ENCODE results near the gene SAV1.
"Not testable (repeated sequence)": the region's sequence is repeated elsewhere in the genome, so short reads cannot be mapped to it uniquely, and the experiment has no call there.

Gene SAV1

DNA sequence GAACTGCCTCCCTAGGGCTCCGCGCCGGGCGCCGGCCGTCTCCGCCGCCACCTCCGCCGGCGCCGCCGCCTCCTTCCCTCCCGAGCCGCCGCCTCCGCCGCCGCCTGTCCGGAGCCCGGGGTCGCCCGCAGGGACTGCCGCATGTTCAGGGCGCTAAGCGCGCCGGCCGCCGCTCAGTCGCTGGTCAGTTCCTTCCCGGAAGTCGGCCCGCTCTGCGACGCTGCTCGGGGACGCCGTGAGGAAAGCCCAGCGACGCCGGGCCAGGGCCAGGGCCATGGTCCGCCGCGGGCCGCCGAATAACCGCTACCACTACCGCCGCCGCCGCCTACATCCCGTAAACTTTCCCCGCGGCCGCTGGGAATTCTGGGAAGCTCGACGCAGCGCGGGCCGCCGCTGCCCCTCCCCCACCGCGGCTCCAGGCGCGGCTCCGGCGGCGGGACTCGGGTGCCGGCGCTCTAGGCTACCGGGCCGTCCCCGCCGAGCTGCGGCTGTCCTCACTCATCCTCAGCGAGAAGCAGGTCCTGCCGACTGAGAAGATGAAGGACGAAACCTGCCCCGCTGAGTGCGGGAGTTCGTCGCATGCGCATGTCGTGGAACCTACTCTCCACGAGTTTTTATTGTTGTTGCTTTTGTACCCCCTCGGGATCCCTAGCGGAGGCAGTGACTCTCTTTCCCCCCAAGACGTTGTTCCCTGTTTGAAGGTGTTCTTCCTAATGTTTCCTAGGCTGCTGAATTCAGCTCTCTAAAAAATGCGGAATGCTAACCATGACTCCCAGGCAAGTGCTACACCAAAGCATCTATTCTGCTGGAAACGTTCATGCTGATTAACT, at the start of gene SAV1:
SAV1 (minus strand) TSS at position 311 of the 830 bp plus-strand sequence. CDS start 339 bp downstream, outside the sequence.
- Histone ChIP-seq H3K27me3 (ENCODE audit: control insufficient read depth, insufficient read depth, low read length) (no peaks in the 10 kb centered on the region), H3K4me1 (ENCODE audit: control insufficient read depth, insufficient read depth, low read length) (peaks cover 15% of the 10 kb centered on the region), H3K9me3 (ENCODE audit: control insufficient read depth, insufficient read depth, low read length) (no peaks in the 10 kb centered on the region), H3K36me3 (ENCODE audit: control insufficient read depth, insufficient read depth, low read length) (no peaks in the 10 kb centered on the region), H3K9ac (ENCODE audit: low read depth, low read length) (peak within 1 kb of the TSS; percentile 67), H3K4me3 (ENCODE audit: low read depth, low read length) (peak within 1 kb of the TSS; percentile 58)

DNA sequence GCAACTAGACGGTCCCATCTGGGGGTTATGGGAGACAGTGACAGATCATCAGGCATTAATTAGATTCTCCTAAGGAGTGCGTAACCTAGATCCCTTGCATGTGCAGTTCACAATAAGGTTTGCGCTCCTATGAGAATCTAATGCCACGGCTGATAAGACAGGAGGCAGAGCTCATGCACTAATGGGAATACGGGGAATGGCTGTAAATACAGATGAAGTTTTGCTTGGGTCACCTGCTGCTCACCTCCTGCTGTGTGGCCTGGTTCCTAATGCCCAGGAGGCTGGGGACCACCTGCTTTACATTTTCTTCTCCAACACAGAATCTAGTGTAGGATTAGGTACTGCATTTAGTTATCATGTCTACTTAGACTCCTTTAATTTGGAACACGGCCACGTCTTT, 49.7 kb upstream of the SAV1 start:
- no peaks in the 10 kb centered on the region for H3K27me3 ChIP-seq (ENCODE audit: control insufficient read depth, insufficient read depth, low read length)
- no peak overlapping the region for H3K9ac ChIP-seq (ENCODE audit: low read depth, low read length)
- H3K36me3 ChIP-seq (ENCODE audit: control insufficient read depth, insufficient read depth, low read length), result no peaks in the 10 kb centered on the region
- H3K9me3 ChIP-seq (ENCODE audit: control insufficient read depth, insufficient read depth, low read length), result no peaks in the 10 kb centered on the region
- H3K4me1 ChIP-seq (ENCODE audit: control insufficient read depth, insufficient read depth, low read length), result no peaks in the 10 kb centered on the region
- H3K4me3 ChIP-seq (ENCODE audit: low read depth, low read length), result no peak overlapping the region

DNA sequence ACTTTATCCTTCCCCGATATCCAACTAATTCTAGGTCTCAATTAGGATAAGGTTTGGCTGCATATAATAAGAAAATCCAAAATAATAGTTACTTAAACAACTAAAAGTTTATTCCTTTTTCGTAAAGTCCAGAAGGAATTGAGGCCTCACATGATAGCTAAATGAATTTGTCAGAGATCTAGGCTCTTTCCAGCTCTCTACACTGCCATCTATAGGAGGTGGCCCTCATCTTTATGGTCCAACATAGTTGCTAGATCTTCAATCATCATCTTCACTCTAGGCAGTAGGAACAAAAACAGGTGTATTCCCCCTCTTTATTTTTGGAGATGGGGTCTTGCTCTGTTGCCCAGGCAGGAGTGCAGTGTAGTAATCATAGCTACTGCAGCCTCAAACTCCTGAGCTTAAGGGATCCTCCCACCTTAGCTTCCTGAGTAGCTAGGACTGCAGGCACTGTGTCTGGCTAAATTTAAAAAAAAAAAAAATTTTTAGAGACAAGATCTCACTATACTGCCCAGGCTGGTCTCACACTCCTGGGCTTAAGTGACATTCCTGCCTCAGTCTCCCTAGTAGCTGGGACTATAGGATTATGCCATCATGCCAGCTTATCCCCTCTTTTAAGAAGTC, 46.5 kb upstream of the SAV1 start:
- H3K4me3 ChIP-seq (ENCODE audit: low read depth, low read length), result no peak overlapping the region
- no peaks in the 10 kb centered on the region for H3K36me3 ChIP-seq (ENCODE audit: control insufficient read depth, insufficient read depth, low read length)
- no peaks in the 10 kb centered on the region for H3K9me3 ChIP-seq (ENCODE audit: control insufficient read depth, insufficient read depth, low read length)
- H3K9ac ChIP-seq (ENCODE audit: low read depth, low read length), result no peak overlapping the region
- H3K27me3 ChIP-seq (ENCODE audit: control insufficient read depth, insufficient read depth, low read length), result no peaks in the 10 kb centered on the region
- no peaks in the 10 kb centered on the region for H3K4me1 ChIP-seq (ENCODE audit: control insufficient read depth, insufficient read depth, low read length)

DNA sequence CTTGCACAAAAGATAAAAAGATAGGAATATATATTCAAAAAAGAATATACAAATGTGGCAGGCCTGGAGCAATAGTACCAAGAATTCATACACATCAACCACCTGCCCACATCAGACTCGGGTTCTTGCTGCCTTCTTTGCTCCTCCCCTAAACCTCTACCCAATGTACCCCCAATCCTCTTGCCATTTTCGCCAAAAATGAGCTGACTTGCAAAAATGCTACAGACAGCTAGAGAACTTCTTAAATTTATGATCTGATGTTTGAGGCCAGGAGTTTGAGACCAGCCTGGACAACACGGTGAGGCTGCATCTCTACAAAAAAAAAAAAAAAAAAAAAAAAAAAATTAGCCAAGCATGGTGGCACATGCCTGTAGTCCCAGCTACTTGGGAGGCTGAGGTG, 42.9 kb upstream of the SAV1 start:
- Histone ChIP-seq H3K27me3 (ENCODE audit: control insufficient read depth, insufficient read depth, low read length) (no peaks in the 10 kb centered on the region), H3K4me1 (ENCODE audit: control insufficient read depth, insufficient read depth, low read length) (no peaks in the 10 kb centered on the region), H3K9me3 (ENCODE audit: control insufficient read depth, insufficient read depth, low read length) (no peaks in the 10 kb centered on the region), H3K4me3 (ENCODE audit: low read depth, low read length) (no peak overlapping the region), H3K36me3 (ENCODE audit: control insufficient read depth, insufficient read depth, low read length) (no peaks in the 10 kb centered on the region), H3K9ac (ENCODE audit: low read depth, low read length) (no peak overlapping the region)

DNA sequence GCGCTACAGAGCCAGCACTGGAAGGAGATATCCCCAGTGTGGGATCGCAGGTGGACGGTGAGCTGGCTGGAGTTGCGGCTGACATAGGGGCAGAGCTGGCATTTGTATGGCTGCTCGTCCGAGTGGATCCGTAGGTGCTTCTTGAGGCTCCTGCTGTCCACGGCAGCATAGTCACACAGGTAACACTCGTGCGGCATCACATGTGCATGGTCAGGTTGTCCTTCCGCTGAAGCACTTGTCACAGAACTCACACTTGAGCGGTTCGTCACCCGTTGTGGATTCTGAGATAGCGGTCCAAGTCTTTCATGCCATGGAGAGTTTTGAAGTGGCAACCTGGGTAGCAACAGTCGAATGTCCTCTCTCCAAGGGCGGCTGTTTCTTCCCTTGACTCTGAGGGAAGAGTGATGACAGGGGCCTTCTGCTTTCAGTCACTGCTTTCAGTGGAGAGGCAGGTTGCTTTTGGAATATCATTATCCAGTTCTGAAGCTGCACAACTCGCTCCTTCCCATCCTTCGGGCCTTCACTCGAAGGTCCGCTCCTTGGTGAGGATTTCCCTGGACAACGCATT, 37.0 kb upstream of the SAV1 start:
- Histone ChIP-seq H3K4me1 (ENCODE audit: control insufficient read depth, insufficient read depth, low read length) (no peaks in the 10 kb centered on the region), H3K36me3 (ENCODE audit: control insufficient read depth, insufficient read depth, low read length) (no peaks in the 10 kb centered on the region), H3K4me3 (ENCODE audit: low read depth, low read length) (no peak overlapping the region), H3K27me3 (ENCODE audit: control insufficient read depth, insufficient read depth, low read length) (no peaks in the 10 kb centered on the region), H3K9ac (ENCODE audit: low read depth, low read length) (no peak overlapping the region), H3K9me3 (ENCODE audit: control insufficient read depth, insufficient read depth, low read length) (no peaks in the 10 kb centered on the region)

DNA sequence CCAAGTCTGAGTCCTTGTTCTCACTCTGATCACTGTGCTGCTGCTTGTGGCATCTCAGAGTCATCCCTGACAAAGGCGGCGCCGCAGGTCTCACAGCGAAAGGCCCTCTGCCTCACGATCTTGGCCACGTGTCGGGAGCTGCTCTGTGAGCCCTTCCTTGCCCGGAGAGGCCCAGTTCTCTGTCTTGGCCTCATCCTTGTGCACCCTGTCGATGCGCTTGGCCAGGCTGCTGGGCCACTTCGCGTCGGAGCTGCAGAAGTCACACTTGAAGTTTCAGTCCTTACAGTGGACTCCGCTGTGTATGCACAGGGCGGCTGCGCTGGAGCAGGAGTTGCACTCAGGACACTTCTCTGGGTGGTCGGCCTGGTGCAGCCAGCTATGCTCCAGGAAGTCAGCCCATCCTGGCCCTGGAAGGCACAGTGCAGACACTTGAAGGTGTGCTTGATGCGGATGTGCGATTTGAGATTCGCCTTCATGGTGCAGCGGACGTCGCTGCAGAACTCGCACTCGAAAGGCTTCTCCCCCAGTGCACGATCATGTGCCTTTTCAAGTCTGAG, 36.4 kb upstream of the SAV1 start:
- Histone ChIP-seq H3K9me3 (ENCODE audit: control insufficient read depth, insufficient read depth, low read length) (no peaks in the 10 kb centered on the region), H3K9ac (ENCODE audit: low read depth, low read length) (no peak overlapping the region), H3K4me3 (ENCODE audit: low read depth, low read length) (no peak overlapping the region), H3K27me3 (ENCODE audit: control insufficient read depth, insufficient read depth, low read length) (no peaks in the 10 kb centered on the region), H3K36me3 (ENCODE audit: control insufficient read depth, insufficient read depth, low read length) (no peaks in the 10 kb centered on the region), H3K4me1 (ENCODE audit: control insufficient read depth, insufficient read depth, low read length) (no peaks in the 10 kb centered on the region)

DNA sequence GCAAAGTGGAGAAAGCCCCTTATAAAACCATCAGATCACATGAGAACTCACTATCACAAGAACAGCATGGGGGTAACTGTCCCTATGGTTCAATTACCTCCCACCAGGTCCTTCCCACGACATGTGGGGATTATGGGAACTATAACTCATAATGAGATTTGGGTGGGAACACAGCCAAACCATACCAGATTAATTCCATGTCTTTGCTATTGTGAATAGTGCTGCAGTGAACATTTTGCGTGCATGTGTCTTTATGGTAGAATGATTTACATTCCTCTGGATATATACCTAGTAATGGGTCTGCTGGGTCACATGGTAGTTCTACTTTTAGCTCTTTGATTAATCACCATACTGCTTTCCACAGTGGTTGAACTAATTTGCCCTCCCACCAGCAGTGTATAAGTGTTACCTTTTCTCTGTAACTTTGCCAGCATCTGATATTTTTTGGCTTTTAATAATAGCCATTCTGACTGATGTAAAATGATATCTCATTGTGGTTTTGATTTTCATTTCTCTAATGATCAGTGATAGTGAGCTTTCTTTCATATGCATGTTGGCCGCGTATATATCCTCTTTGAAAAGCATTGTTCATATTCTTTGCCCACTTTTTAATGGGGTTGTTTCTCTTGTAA, 29.7 kb upstream of the SAV1 start:
- no peaks in the 10 kb centered on the region for H3K4me1 ChIP-seq (ENCODE audit: control insufficient read depth, insufficient read depth, low read length)
- no peak overlapping the region for H3K4me3 ChIP-seq (ENCODE audit: low read depth, low read length)
- H3K36me3 ChIP-seq (ENCODE audit: control insufficient read depth, insufficient read depth, low read length), result no peaks in the 10 kb centered on the region
- H3K9ac ChIP-seq (ENCODE audit: low read depth, low read length), result no peak overlapping the region
- H3K27me3 ChIP-seq (ENCODE audit: control insufficient read depth, insufficient read depth, low read length), result no peaks in the 10 kb centered on the region
- peaks cover 12% of the 10 kb centered on the region for H3K9me3 ChIP-seq (ENCODE audit: control insufficient read depth, insufficient read depth, low read length)

DNA sequence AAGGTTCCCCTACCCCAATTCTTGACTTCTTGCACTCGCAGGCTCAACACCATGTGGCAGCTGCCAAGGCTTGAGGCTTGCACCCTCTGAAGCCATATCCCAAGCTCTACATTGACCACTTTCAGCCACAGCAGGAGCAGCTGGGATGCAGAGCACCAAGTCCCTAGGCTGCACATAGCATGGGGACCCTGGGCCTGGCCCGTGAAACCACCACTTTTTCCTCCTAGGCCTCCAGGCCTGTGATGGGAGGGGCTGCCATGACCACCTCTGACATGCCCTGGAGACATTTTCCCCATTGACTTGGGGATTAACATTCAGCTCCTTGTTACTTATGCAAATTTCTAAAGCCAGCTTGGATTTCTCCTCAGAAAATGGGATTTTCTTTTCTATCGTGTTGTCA, 26.2 kb upstream of the SAV1 start:
- H3K36me3 ChIP-seq (ENCODE audit: control insufficient read depth, insufficient read depth, low read length); H3K27me3 ChIP-seq (ENCODE audit: control insufficient read depth, insufficient read depth, low read length); H3K9ac ChIP-seq (ENCODE audit: low read depth, low read length); H3K4me1 ChIP-seq (ENCODE audit: control insufficient read depth, insufficient read depth, low read length); H3K4me3 ChIP-seq (ENCODE audit: low read depth, low read length): not testable (repeated sequence)
- H3K9me3 ChIP-seq (ENCODE audit: control insufficient read depth, insufficient read depth, low read length), result peaks cover 12% of the 10 kb centered on the region

DNA sequence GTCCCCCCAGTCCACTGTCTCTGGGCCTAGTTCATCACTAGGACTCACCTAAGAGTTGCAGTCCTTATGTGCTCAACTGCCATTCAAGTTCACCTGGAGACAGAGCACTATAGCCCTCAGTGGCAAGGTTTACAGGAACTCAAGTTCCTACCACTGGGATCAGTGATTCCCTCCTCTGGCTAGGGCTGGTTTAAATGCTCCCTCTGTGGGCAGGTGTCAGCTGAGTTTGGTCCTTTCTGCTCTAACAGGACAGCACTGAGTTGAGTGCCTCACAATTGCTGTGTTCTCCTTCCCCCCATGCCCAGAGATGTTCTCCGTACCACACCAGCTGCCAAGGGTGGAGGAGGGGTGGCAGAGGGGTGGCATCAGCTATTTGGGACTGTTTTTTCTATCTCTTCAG, 20.8 kb upstream of the SAV1 start:
- Histone ChIP-seq H3K9ac (ENCODE audit: low read depth, low read length) (no peak overlapping the region), H3K9me3 (ENCODE audit: control insufficient read depth, insufficient read depth, low read length) (peaks cover 5% of the 10 kb centered on the region), H3K36me3 (ENCODE audit: control insufficient read depth, insufficient read depth, low read length) (no peaks in the 10 kb centered on the region), H3K27me3 (ENCODE audit: control insufficient read depth, insufficient read depth, low read length) (peaks cover 2% of the 10 kb centered on the region), H3K4me1 (ENCODE audit: control insufficient read depth, insufficient read depth, low read length) (no peaks in the 10 kb centered on the region), H3K4me3 (ENCODE audit: low read depth, low read length) (no peak overlapping the region)

DNA sequence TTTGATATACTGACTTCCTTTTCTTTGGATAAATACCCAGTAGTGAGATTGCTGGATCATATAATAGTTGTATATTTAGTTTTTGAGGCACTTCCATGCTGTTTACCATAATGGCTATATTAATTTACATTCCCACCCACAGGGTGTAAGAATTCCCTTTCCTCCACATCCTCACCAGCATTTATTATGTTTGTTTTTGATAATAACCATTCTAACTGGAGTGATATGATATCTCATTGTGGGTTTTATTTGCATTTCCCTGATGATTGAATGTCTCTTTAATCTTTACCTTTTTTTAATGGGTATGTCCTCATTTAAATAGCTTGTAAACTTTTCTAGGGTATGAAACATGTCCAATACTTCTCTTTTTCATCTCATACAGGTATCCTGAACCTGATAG, 11.6 kb upstream of the SAV1 start:
- no peak overlapping the region for H3K4me3 ChIP-seq (ENCODE audit: low read depth, low read length)
- H3K4me1 ChIP-seq (ENCODE audit: control insufficient read depth, insufficient read depth, low read length), result no peaks in the 10 kb centered on the region
- no peaks in the 10 kb centered on the region for H3K9me3 ChIP-seq (ENCODE audit: control insufficient read depth, insufficient read depth, low read length)
- H3K36me3 ChIP-seq (ENCODE audit: control insufficient read depth, insufficient read depth, low read length), result no peaks in the 10 kb centered on the region
- H3K27me3 ChIP-seq (ENCODE audit: control insufficient read depth, insufficient read depth, low read length), result no peaks in the 10 kb centered on the region
- H3K9ac ChIP-seq (ENCODE audit: low read depth, low read length), result no peak overlapping the region

DNA sequence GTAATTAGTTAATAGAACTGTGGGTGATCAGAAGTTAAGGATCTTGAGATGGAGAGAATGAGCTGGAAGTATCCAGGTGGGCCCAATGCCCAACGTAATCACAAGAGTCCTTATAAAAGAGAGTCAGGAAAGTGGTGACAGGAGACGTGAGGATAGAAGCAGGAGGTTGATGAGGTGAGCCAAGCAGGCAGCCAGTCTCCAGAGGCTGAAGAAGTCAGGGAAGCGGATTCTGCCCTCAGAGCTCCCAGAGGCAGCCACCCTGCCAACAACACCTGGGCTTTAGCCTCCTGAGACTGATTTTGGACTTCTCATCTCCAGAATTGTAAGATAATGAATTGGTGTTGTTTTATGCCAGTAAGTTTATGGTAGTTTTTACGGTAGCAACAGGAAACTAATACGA, 10.1 kb upstream of the SAV1 start:
- Histone ChIP-seq H3K36me3 (ENCODE audit: control insufficient read depth, insufficient read depth, low read length) (no peaks in the 10 kb centered on the region), H3K27me3 (ENCODE audit: control insufficient read depth, insufficient read depth, low read length) (no peaks in the 10 kb centered on the region), H3K9ac (ENCODE audit: low read depth, low read length) (no peak overlapping the region), H3K4me3 (ENCODE audit: low read depth, low read length) (no peak overlapping the region), H3K9me3 (ENCODE audit: control insufficient read depth, insufficient read depth, low read length) (no peaks in the 10 kb centered on the region), H3K4me1 (ENCODE audit: control insufficient read depth, insufficient read depth, low read length) (no peaks in the 10 kb centered on the region)

Measured in iPS-15b (cell line).